H9 (cell line): ENCODE data around the gene CENPP. TPM values are rescaled to one million over a fixed set of nuclear protein-coding genes. Genes with fewer than 3 reads are reported as not detected.

ENCODE experiments used
- DNase-seq: peaks from one replicate; pipeline ENCODE4 v3.0.0-alpha.2; 2017
- H2AFZ ChIP-seq: one replicate; pipeline ENCODE4 v1.6.1; 2013; ENCODE audit warnings: mild to moderate bottlenecking, low read length, control low read depth, moderate library complexity
- H2AK5ac ChIP-seq: 2 replicates; pipeline ENCODE4 v1.6.1; 2013; ENCODE audit warnings: low read length, control low read depth, mixed read lengths; ENCODE audit not compliant: insufficient read length
- H2BK120ac ChIP-seq: one replicate; pipeline ENCODE4 v1.6.1; 2013; ENCODE audit warnings: low read depth, mild to moderate bottlenecking, low read length, control low read depth, inconsistent platforms; ENCODE audit not compliant: poor library complexity, severe bottlenecking
- H2BK12ac ChIP-seq: 2 replicates; pipeline ENCODE4 v1.6.1; 2013; ENCODE audit warnings: low read length, control low read depth, mixed read lengths, low read depth; ENCODE audit not compliant: insufficient read length
- H2BK15ac ChIP-seq: 2 replicates; pipeline ENCODE4 v1.6.1; 2013; ENCODE audit warnings: low read depth, low read length, control low read depth
- H2BK20ac ChIP-seq: one replicate; pipeline ENCODE4 v1.6.1; 2013; ENCODE audit warnings: low read depth, mild to moderate bottlenecking, low read length, control low read depth, inconsistent platforms; ENCODE audit not compliant: poor library complexity, severe bottlenecking
- H2BK5ac ChIP-seq: 2 replicates; pipeline ENCODE4 v1.6.1; 2013; ENCODE audit warnings: low read length, control low read depth, mixed read lengths; ENCODE audit not compliant: insufficient read length
- H3K14ac ChIP-seq: 2 replicates; pipeline ENCODE4 v1.6.1; 2013; ENCODE audit warnings: low read length, control low read depth; ENCODE audit not compliant: insufficient read depth
- H3K18ac ChIP-seq: 2 replicates; pipeline ENCODE4 v1.6.1; 2013; ENCODE audit warnings: low read depth, mild to moderate bottlenecking, mixed read lengths, low read length, control low read depth; ENCODE audit not compliant: insufficient read length
- H3K23ac ChIP-seq: 2 replicates; pipeline ENCODE4 v1.6.1; 2013; ENCODE audit warnings: low read length, control low read depth, mixed read lengths, low read depth; ENCODE audit not compliant: insufficient read length
- H3K23me2 ChIP-seq: 2 replicates; pipeline ENCODE4 v1.6.1; 2013; ENCODE audit warnings: low read depth, mild to moderate bottlenecking, mixed read lengths, low read length, control low read depth; ENCODE audit not compliant: insufficient read length, poor library complexity, severe bottlenecking
- H3K27ac ChIP-seq: 2 replicates; pipeline ENCODE4 v1.5.1; 2013; ENCODE audit warnings: low read length, control low read depth, mixed read lengths, low read depth; ENCODE audit not compliant: insufficient read length
- H3K27me3 ChIP-seq: 2 replicates; pipeline ENCODE4 v1.6.1; 2013; ENCODE audit warnings: low read length, control low read depth, inconsistent platforms; ENCODE audit not compliant: insufficient read depth
- H3K4ac ChIP-seq: 2 replicates; pipeline ENCODE4 v1.6.1; 2013; ENCODE audit warnings: low read depth, mild to moderate bottlenecking, control low read depth, inconsistent platforms, low read length, moderate library complexity
- H3K4me1 ChIP-seq: 2 replicates; pipeline ENCODE4 v1.6.1; 2013; ENCODE audit warnings: low read length, control low read depth, inconsistent platforms; ENCODE audit not compliant: insufficient read depth
- H3K4me2 ChIP-seq: 2 replicates; pipeline ENCODE4 v1.6.1; 2013; ENCODE audit warnings: low read length, control low read depth, mixed read lengths; ENCODE audit not compliant: insufficient read length, insufficient read depth
- H3K56ac ChIP-seq: 2 replicates; pipeline ENCODE4 v1.6.1; 2013; ENCODE audit warnings: low read depth, mild to moderate bottlenecking, mixed read lengths, low read length, control low read depth; ENCODE audit not compliant: insufficient read length
- H3K79me1 ChIP-seq: 2 replicates; pipeline ENCODE4 v1.6.1; 2013; ENCODE audit warnings: low read depth, mild to moderate bottlenecking, moderate library complexity, low read length, control low read depth, inconsistent platforms; ENCODE audit not compliant: insufficient read depth, poor library complexity, severe bottlenecking
- H3K79me2 ChIP-seq: 2 replicates; pipeline ENCODE4 v1.6.1; 2013; ENCODE audit warnings: low read length, control low read depth, inconsistent platforms; ENCODE audit not compliant: insufficient read depth
- H3K9ac ChIP-seq: 2 replicates; pipeline ENCODE4 v1.6.1; 2013; ENCODE audit warnings: low read length, control low read depth, mixed read lengths; ENCODE audit not compliant: insufficient read length; ENCODE audit errors: extremely low read depth
- H3K9me3 ChIP-seq: one replicate; pipeline ENCODE4 v1.6.1; 2013; ENCODE audit warnings: low read depth, low read length, inconsistent platforms; ENCODE audit not compliant: control insufficient read depth
- H3T11ph ChIP-seq: one replicate; pipeline ENCODE4 v1.6.1; 2013; ENCODE audit warnings: mild to moderate bottlenecking, low read length, control low read depth, inconsistent platforms
- H4K20me1 ChIP-seq: one replicate; pipeline ENCODE4 v1.6.1; 2013; ENCODE audit not compliant: control insufficient read depth, insufficient read length, insufficient read depth
- H4K5ac ChIP-seq: 2 replicates; pipeline ENCODE4 v1.6.1; 2013; ENCODE audit warnings: low read depth, mild to moderate bottlenecking, mixed read lengths, low read length, control low read depth; ENCODE audit not compliant: insufficient read length
- H4K8ac ChIP-seq: replicated peaks from 2 replicates; pipeline ENCODE4 v1.6.1; 2013; ENCODE audit warnings: low read length, control low read depth, mixed read lengths, low read depth; ENCODE audit not compliant: insufficient read length
- H4K91ac ChIP-seq: 2 replicates; pipeline ENCODE4 v1.6.1; 2013; ENCODE audit warnings: low read depth, mild to moderate bottlenecking, moderate library complexity, mixed read lengths, low read length, control low read depth; ENCODE audit not compliant: insufficient read length
- H3K27ac Mint-ChIP-seq, 3 experiments: 2 replicates in 2 of 3; 3 replicates in 1 of 3; pipeline ENCODE4 v1.8.0; 2020 to 2021; ENCODE audit warnings: mixed read lengths in 3 of 3, mild to moderate bottlenecking in 1 of 3, moderate library complexity in 1 of 3
- H3K27me3 Mint-ChIP-seq: 2 replicates; pipeline ENCODE4 v1.8.0; 2021; ENCODE audit warnings: low read depth, mild to moderate bottlenecking, moderate library complexity, mixed read lengths
- H3K36me3 Mint-ChIP-seq, 3 experiments: 2 replicates in 2 of 3; 3 replicates in 1 of 3; pipeline ENCODE4 v1.8.0; 2020 to 2021; ENCODE audit warnings: low read depth in 3 of 3, mixed read lengths in 3 of 3; ENCODE audit not compliant: insufficient read depth in 1 of 3
- H3K4me1 Mint-ChIP-seq, 2 experiments: 2 replicates each; pipeline ENCODE4 v1.8.0; 2020; ENCODE audit warnings: mixed read lengths in 2 of 2
- H3K4me3 Mint-ChIP-seq, 2 experiments: 2 replicates in 1 of 2; 3 replicates in 1 of 2; pipeline ENCODE4 v1.8.0; 2020 to 2021; ENCODE audit warnings: mild to moderate bottlenecking in 2 of 2, mixed read lengths in 2 of 2, moderate library complexity in 1 of 2
- H3K9me3 Mint-ChIP-seq, 2 experiments: 2 replicates in 1 of 2; 3 replicates in 1 of 2; pipeline ENCODE4 v1.8.0; 2020; ENCODE audit warnings: mild to moderate bottlenecking in 2 of 2, mixed read lengths in 2 of 2, moderate library complexity in 1 of 2
- WGBS: extraction: QIAGEN DNeasy Blood & Tissue Kit; methylation state at CpG from one replicate; pipeline ENCODE4 v1.1.7; 2013; ENCODE audit warnings: missing lambda C conversion rate, low lambda C conversion rate, mixed read lengths; ENCODE audit not compliant: insufficient read length; ENCODE audit errors: extremely low coverage; 5-methylcytosine and 5-hydroxymethylcytosine counted together
- total RNA-seq: library from RNA; stranded (reverse); gene quantifications from 2 replicates; pipeline ENCODE4 v1.2.1, GENCODE V29; 2021
- TF ChIP-seq, protein P1 (sequence below): fragments of 200-600 bp; sonication (generic); conservative IDR thresholded peaks from 3 replicates; pipeline ENCODE4 v1.8.0; 2021; ENCODE audit warnings: antibody characterized with exemption, mild to moderate bottlenecking

The CENPP gene
- total RNA-seq, 1 experiment from 2014 or later, result 9.1 TPM

DNA sequence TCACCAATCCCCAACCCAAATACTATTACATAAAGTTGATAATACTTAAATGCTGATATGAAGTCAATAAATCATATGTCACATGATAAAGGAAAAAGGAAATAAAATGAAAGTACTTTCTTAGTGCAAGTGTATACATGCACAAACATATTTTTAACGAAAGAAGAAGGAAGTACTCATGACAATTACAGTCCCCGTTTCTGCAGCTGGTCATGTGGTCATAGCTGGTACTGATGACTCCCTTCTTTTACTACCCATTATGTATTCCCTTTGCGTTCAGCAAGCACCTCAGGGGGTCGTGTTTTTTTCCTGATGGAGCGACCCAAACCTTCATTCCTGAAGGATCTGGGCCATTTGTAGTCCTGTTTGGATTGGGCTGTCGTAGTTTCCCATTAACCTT, 27.3 kb downstream of the CENPP start:
- peaks cover 28 to 42% (median 29%) of the 10 kb centered on the region in 3 experiments for H3K36me3 Mint-ChIP-seq
- no CpG with 5 or more reads among the region's 6 CpGs for WGBS
- H2BK5ac ChIP-seq, result no peak overlapping the region
- H3K9ac ChIP-seq, result no peak overlapping the region
- no peaks in the 10 kb centered on the region for H3K79me2 ChIP-seq
- no peak overlapping the region for H3K18ac ChIP-seq
- no peaks in the 10 kb centered on the region for H3K27me3 Mint-ChIP-seq
- no peaks in the 10 kb centered on the region for H3K23me2 ChIP-seq
- H3T11ph ChIP-seq, result no peak overlapping the region
- no peak overlapping the region for H2BK12ac ChIP-seq
- H2BK120ac ChIP-seq, result no peak overlapping the region
- no peak overlapping the region for H2AK5ac ChIP-seq
- H3K79me1 ChIP-seq, result no peaks in the 10 kb centered on the region
- H4K91ac ChIP-seq, result no peak overlapping the region
- no peaks in the 10 kb centered on the region for H4K20me1 ChIP-seq
- H4K5ac ChIP-seq, result no peak overlapping the region
- no peaks in the 10 kb centered on the region for H3K9me3 ChIP-seq
- H2AFZ ChIP-seq, result no peak overlapping the region
- H2BK20ac ChIP-seq, result no peak overlapping the region
- H3K56ac ChIP-seq, result no peak overlapping the region
- H3K9me3 Mint-ChIP-seq, result peaks cover 22% of the 10 kb centered on the region in 2 experiments
- no peak overlapping the region for H3K14ac ChIP-seq
- H3K4me1 Mint-ChIP-seq, result no peaks in the 10 kb centered on the region
- no peak overlapping the region for H3K4ac ChIP-seq
- H2BK15ac ChIP-seq, result no peak overlapping the region
- H4K8ac ChIP-seq, result no peak overlapping the region
- no peak overlapping the region for H3K27ac ChIP-seq
- no peak overlapping the region for H3K4me3 Mint-ChIP-seq
- H3K27me3 ChIP-seq, result no peaks in the 10 kb centered on the region
- TF ChIP-seq, protein P1, sequence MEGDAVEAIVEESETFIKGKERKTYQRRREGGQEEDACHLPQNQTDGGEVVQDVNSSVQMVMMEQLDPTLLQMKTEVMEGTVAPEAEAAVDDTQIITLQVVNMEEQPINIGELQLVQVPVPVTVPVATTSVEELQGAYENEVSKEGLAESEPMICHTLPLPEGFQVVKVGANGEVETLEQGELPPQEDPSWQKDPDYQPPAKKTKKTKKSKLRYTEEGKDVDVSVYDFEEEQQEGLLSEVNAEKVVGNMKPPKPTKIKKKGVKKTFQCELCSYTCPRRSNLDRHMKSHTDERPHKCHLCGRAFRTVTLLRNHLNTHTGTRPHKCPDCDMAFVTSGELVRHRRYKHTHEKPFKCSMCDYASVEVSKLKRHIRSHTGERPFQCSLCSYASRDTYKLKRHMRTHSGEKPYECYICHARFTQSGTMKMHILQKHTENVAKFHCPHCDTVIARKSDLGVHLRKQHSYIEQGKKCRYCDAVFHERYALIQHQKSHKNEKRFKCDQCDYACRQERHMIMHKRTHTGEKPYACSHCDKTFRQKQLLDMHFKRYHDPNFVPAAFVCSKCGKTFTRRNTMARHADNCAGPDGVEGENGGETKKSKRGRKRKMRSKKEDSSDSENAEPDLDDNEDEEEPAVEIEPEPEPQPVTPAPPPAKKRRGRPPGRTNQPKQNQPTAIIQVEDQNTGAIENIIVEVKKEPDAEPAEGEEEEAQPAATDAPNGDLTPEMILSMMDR, result no peak
- no peak overlapping the region for H3K23ac ChIP-seq
- H3K4me2 ChIP-seq, result no peak overlapping the region
- no peak for DNase-seq
- no peaks in the 10 kb centered on the region for H3K4me1 ChIP-seq
- no peak overlapping the region for H3K27ac Mint-ChIP-seq
